HG03342 (cell line): ENCODE data around the gene GALP.
"Not testable (repeated sequence)": the region's sequence is repeated elsewhere in the genome, so short reads cannot be mapped to it uniquely, and the experiment has no call there.

Experiments
- ATAC-seq: cut with Tn5 transposase; IDR thresholded peaks from one replicate; pipeline ENCODE4 v1.9.1; 2021; ENCODE audit warnings: mild to moderate bottlenecking, moderate library complexity; ENCODE audit not compliant: unreplicated experiment

The GALP gene

GRCh38 chr19:56177564-56178243, 1.9 kb downstream of the GALP start:
- no peak for ATAC-seq

GRCh38 chr19:56189785-56190184, 14.0 kb downstream of the GALP start:
- no peak for ATAC-seq

DNA sequence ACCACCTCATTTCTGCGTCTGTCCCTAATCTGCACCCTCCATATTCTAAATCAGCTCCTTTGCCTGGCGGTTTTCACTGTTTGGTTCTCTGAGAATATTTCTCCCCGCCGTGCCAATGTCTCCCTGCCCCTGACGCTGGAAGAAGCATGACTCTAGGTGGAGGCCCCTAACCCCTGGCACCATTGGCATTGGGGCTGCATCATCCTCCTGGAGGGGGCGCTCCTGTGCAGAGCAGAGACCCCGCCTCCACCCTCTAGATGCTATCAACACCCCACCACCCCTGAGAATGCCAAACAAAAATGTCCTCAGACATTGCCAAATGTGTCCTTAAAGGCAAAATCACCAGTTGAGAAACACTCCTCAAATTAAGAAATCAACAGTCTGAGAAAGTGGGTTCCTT, 15.3 kb downstream of the GALP start:
- no peak for ATAC-seq

DNA sequence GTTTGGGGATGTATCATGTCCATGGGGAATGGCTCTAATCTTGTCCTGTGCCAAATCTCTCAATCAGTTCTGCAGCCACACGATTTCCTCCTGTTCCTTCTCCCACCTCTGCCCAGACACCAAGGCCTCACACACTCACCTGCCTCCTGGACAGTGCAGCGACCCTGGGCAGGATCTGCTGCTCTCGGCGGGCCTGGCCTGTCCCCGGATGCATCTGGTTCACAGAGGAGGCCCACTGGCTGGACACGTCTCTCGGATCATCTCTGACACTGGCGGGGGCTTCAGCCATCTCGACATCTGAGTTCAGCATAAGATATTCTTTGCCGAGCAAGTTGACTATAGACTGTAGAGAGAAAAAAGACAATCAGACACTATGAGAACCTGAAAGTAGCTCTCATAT, 15.9 kb downstream of the GALP start:
- ATAC-seq, result no peak

DNA sequence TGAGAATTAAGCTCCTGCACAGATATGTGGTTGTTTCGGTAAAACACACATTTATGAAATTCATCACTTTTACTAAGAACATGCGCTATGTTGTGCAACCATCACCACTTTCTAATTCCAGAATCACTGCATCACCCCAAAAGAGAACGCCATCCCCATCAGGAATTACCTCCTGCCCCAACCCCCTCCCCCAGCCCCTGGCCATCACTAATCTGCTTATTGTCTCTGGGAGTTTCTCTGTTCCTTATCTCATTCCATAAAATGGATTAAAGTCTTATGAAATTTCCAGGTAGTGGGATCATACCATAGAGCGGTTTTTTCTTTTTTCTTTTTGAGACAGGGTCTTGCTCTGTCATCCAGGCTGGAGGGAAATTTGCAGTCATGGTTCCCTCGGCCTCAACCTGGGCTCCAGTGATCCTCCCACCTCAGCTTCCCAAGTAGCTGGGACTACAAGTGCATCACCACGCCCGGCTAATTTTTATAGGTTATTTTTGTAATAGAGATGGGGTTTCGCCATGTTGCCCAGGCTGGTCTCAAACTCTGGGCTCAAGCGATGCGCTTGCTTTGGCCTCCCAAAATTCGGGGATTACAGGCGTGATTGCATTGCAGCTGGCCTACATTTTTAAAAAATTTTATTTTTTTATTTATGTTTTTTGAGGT, 18.3 kb downstream of the GALP start:
- ATAC-seq, result no peak

- ATAC-seq, result not testable (repeated sequence)
Observed at GRCh38 chr19:56197646-56198045, 21.8 kb downstream of the GALP start, which contains the start of gene ZSCAN5B. ZSCAN5B (minus strand) TSS chr19:56197783; CDS start chr19:56193052, 4,731 bp downstream.

GRCh38 chr19:56199687-56200086, 23.9 kb downstream of the GALP start:
- ATAC-seq, result no peak

GRCh38 chr19:56201973-56202372, 26.2 kb downstream of the GALP start, which contains the start of gene ZSCAN5C:
ZSCAN5C (plus strand) TSS chr19:56202273; CDS start chr19:56205914, 3,641 bp downstream.
- ATAC-seq, result no peak

- ATAC-seq, result not testable (repeated sequence)
Observed at GRCh38 chr19:56207581-56207980, 31.8 kb downstream of the GALP start.

DNA sequence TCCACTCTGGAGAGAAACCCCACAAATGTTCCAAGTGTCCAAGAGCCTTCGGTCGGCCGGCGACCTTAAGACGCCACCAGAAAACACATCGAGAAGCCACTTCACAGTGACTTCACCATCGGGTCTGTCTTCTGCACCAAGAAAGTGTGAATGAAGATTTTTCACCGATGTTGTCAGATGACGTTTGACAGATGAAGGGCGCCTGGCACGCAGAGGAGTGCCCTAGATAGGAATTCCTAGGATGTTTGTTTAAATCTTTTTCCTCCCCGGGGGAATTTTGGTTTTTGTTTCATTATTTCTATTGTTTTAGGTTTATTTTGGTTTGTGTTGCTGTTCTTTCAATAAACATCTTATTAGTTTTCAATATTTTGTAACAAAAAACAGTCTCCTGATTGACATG, 33.3 kb downstream of the GALP start:
- no peak for ATAC-seq

DNA sequence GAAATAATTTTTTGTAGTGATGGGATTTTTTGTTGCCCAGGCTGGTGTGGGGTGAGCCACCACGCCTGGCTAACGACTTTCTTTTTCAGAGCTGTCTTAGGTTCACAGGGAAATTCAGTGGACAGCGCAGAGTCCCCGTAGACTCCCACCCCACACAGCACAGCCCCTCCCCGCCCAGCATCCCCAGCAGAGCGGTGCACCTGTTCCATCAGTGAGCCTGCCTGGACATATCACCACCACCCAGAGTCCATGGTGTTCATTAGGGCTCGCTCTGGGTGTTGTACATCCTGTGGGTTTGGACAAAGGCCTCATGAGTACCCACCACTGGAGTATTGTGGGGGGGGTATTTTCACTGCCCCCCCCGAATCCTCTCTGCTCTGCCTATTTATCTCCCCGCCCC, 34.2 kb downstream of the GALP start:
- ATAC-seq, result not testable (repeated sequence)

GRCh38 chr19:56211718-56212117, 35.9 kb downstream of the GALP start:
- ATAC-seq, result no peak

- ATAC-seq, result no peak
Observed at GRCh38 chr19:56217039-56217949, 41.5 kb downstream of the GALP start.

DNA sequence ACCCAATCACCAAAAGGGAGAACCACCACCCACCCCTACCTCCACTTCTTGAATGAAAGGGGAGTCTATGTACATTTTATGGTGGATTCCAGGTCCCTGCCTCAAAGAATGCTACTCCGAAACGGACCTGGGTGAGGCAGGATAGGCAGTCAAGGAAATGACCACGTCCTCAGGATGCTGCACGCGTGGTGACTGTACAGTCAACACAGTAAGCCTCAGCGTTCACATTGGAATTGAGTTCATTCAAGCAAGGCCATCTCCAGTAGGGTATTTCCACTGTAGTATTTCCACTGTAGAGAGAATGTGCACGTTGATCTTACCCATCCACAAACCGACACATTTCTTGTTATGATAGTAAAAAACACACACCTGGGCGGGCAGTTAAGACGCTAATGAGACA, 43.2 kb downstream of the GALP start:
- no peak for ATAC-seq

- not testable (repeated sequence) for ATAC-seq
Observed at GRCh38 chr19:56221442-56221841, 45.6 kb downstream of the GALP start.

GRCh38 chr19:56221851-56222250, 46.0 kb downstream of the GALP start:
- ATAC-seq, result no peak

- ATAC-seq, result no peak
Observed at GRCh38 chr19:56222901-56223300, 47.1 kb downstream of the GALP start.

- ATAC-seq, result no peak
Observed at GRCh38 chr19:56223481-56223880, 47.7 kb downstream of the GALP start.
